Measurements from ENCODE around the gene SIDT2.

GRCh38 chr11:117203069-117203407 is 24.5 kb downstream of the SIDT2 start:
- TF ChIP-seq CTCF (IDR thresholded peaks at IDR 0.05) (no peak), POLR2A (IDR thresholded peaks at IDR 0.05) (no peak)

All from testis (tissue), 2 donors.